Measurements from ENCODE around the gene ATP6V1E1. TPM values are rescaled to one million over a fixed set of nuclear protein-coding genes. Genes with fewer than 3 reads are reported as not detected.

Gene ATP6V1E1
- total RNA-seq (164 and 182 TPM in 2 replicates), polyA plus RNA-seq (238 and 244 TPM in 2 replicates), polyA minus RNA-seq (ENCODE audit: low replicate concordance) (56.2 and 63.5 TPM in 2 replicates)
- 168 and 179 TPM in 2 replicates for polyA plus RNA-seq (2012)

DNA sequence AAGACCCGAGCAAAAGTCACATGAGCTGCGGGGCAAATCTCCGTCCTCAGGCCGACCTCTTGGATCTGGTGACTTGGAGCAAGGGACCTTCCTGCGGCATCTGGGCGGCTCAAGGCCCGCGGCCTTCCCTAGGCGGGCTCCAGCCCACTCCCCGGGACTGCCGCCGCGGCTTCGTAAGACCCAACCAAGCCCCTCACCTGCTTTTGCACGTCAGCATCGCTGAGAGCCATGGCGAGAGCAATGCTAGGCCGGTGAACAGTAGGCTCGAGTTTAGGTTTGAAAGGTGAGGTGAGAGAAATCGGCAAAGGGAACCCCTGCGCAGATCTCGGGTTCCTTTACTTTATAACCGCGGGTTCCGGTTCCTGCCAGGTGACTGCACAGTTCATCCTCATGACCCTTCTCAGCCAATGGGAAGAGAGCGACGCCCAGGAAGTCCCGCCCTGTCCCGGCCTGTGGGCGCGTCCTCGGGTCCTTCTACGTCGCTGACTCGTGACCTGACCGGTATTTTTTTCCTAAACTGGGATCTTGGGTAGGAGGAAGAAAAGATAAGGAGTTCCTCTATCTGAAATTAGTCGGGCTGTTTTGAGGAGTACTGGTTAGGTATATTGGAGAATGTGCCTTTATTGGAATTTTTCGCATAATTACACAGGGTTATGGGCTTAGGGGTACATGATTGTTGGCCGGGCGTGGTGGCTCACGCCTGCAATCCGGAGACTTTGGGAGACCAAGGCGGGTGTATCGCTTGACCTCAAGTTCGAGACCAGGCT lies at the start of gene ATP6V1E1:
TSS of gene ATP6V1E1 (minus strand) at position 344 of the 767 bp plus-strand sequence. CDS start at position 230, 114 bp downstream.
- Histone ChIP-seq H3K4me3 (replicated peaks in 1 of 4; ENCODE audit: control extremely low read depth in 1 of 4, insufficient read depth in 1 of 4, low read depth in 3 of 4, low read length in 4 of 4) (peak within 1 kb of the TSS; percentile 88 to 100 (median 91)), H3K27ac (ENCODE audit: insufficient read depth, low read length) (peak within 1 kb of the TSS; percentile 96), H3K4me2 (ENCODE audit: extremely low read depth, insufficient read depth, low read length) (peak within 1 kb of the TSS; percentile 86), H3K4me1 (ENCODE audit: control insufficient read depth, extremely low read depth, insufficient read depth, low read length) (peaks cover 3% of the 10 kb centered on the region), H3K9me3 (ENCODE audit: control insufficient read depth, insufficient read depth, low read depth, low read length) (no peaks in the 10 kb centered on the region), H4K20me1 (ENCODE audit: control insufficient read depth, extremely low read depth, insufficient read depth, low read length) (no peaks in the 10 kb centered on the region), H3K79me2 (ENCODE audit: control insufficient read depth, insufficient read depth, low read length) (peaks cover 41% of the 10 kb centered on the region), H3K27me3 (ENCODE audit: control insufficient read depth, insufficient read depth, low read length) (no peaks in the 10 kb centered on the region), H2AFZ (ENCODE audit: low read length) (peak within 1 kb of the TSS; percentile 95), H3K36me3 (ENCODE audit: control insufficient read depth, insufficient read depth, low read length) (no peaks in the 10 kb centered on the region), H3K9ac (ENCODE audit: insufficient read depth, low read length) (peak within 1 kb of the TSS; percentile 99)
- no peak for TF ChIP-seq EZH2 (IDR thresholded peaks at IDR 0.05; ENCODE audit: low read length, missing control alignments)
- no peak for TF ChIP-seq CTCF (conservative IDR thresholded peaks at IDR 0.05 in 1 of 2, IDR thresholded peaks at IDR 0.05 in 1 of 2; ENCODE audit: low read depth in 1 of 2, low read length in 2 of 2)
- peak; percentile 96 to 97 for DNase-seq (ENCODE audit: low read depth in 2 of 2)

DNA sequence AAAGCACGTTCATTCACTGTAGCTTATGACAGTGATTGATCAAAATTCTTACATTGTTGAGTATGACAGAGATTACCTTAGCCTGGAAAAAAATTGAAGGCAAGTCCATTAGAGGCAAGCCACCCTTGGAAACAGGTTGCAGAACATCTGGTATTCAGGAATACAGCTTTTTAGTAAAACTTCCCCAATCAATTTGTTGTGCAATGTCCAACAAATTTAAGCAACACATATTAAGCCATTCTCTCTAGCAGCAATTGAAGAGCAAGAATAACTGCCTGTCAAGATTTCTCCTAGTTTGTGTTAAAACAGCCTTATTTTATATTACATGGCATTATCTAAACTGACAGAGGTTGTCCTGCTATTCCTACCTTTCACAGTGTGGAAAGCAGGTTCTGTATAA lies 47.0 kb upstream of the ATP6V1E1 start:
- Histone ChIP-seq H3K4me3 (replicated peaks in 1 of 4; ENCODE audit: control extremely low read depth in 1 of 4, insufficient read depth in 1 of 4, low read depth in 3 of 4, low read length in 4 of 4) (no peak overlapping the region), H3K9me3 (ENCODE audit: control insufficient read depth, insufficient read depth, low read depth, low read length) (no peaks in the 10 kb centered on the region), H3K27ac (ENCODE audit: insufficient read depth, low read length) (no peak overlapping the region), H3K4me1 (ENCODE audit: control insufficient read depth, extremely low read depth, insufficient read depth, low read length) (peaks cover 11% of the 10 kb centered on the region), H3K79me2 (ENCODE audit: control insufficient read depth, insufficient read depth, low read length) (peaks cover 6% of the 10 kb centered on the region), H3K9ac (ENCODE audit: insufficient read depth, low read length) (no peak overlapping the region), H3K27me3 (ENCODE audit: control insufficient read depth, insufficient read depth, low read length) (no peaks in the 10 kb centered on the region), H3K36me3 (ENCODE audit: control insufficient read depth, insufficient read depth, low read length) (peaks cover 2% of the 10 kb centered on the region), H2AFZ (ENCODE audit: low read length) (no peak overlapping the region), H3K4me2 (ENCODE audit: extremely low read depth, insufficient read depth, low read length) (no peak overlapping the region), H4K20me1 (ENCODE audit: control insufficient read depth, extremely low read depth, insufficient read depth, low read length) (no peaks in the 10 kb centered on the region)
- TF ChIP-seq EZH2 (IDR thresholded peaks at IDR 0.05; ENCODE audit: low read length, missing control alignments) (no peak), CTCF (conservative IDR thresholded peaks at IDR 0.05 in 1 of 2, IDR thresholded peaks at IDR 0.05 in 1 of 2; ENCODE audit: low read depth in 1 of 2, low read length in 2 of 2) (no peak)
- no peak for DNase-seq (ENCODE audit: low read depth in 2 of 2)

- no peak for TF ChIP-seq EZH2 (IDR thresholded peaks at IDR 0.05; ENCODE audit: low read length, missing control alignments)
- no peak for TF ChIP-seq CTCF (conservative IDR thresholded peaks at IDR 0.05 in 1 of 2, IDR thresholded peaks at IDR 0.05 in 1 of 2; ENCODE audit: low read depth in 1 of 2, low read length in 2 of 2)
- H2AFZ ChIP-seq (ENCODE audit: low read length): no peak overlapping the region
Measured at GRCh38 chr22:17674152-17674551, 45.6 kb upstream of the ATP6V1E1 start.

More at GRCh38 chr22:17674152-17674551, 45.6 kb upstream of the ATP6V1E1 start:
- DNase-seq (ENCODE audit: low read depth in 2 of 2): no peak
- H3K4me3 ChIP-seq (replicated peaks in 1 of 4; ENCODE audit: control extremely low read depth in 1 of 4, insufficient read depth in 1 of 4, low read depth in 3 of 4, low read length in 4 of 4): no peak overlapping the region
- H3K36me3 ChIP-seq (ENCODE audit: control insufficient read depth, insufficient read depth, low read length): peaks cover 3% of the 10 kb centered on the region
- no peak overlapping the region for H3K4me2 ChIP-seq (ENCODE audit: extremely low read depth, insufficient read depth, low read length)
- H3K79me2 ChIP-seq (ENCODE audit: control insufficient read depth, insufficient read depth, low read length): peaks cover 4% of the 10 kb centered on the region
- H3K4me1 ChIP-seq (ENCODE audit: control insufficient read depth, extremely low read depth, insufficient read depth, low read length): peaks cover 11% of the 10 kb centered on the region
- H3K9me3 ChIP-seq (ENCODE audit: control insufficient read depth, insufficient read depth, low read depth, low read length): no peaks in the 10 kb centered on the region
- no peak overlapping the region for H3K27ac ChIP-seq (ENCODE audit: insufficient read depth, low read length)
- no peaks in the 10 kb centered on the region for H3K27me3 ChIP-seq (ENCODE audit: control insufficient read depth, insufficient read depth, low read length)
- H3K9ac ChIP-seq (ENCODE audit: insufficient read depth, low read length): no peak overlapping the region
- H4K20me1 ChIP-seq (ENCODE audit: control insufficient read depth, extremely low read depth, insufficient read depth, low read length): no peaks in the 10 kb centered on the region

Measured in fibroblast of lung (primary cell).